ENCODE data around the gene HOXC6. TPM values are rescaled to one million over a fixed set of nuclear protein-coding genes. Genes with fewer than 3 reads are reported as not detected.
A peak's percentile ranks its signal among the peaks of the same experiment; 100 is the strongest.

HOXC6 gene
- total and polyA plus RNA-seq, 2 of the 13 experiments (the other 11 are each of a cell fraction or from before 2014, with no cell fraction given) = not detected

GRCh38 chr12:54000116-54001114 is 27.8 kb upstream of the HOXC6 start, which contains the start of gene HOXC9 (continued):
- TF ChIP-seq ZNF609 (CRISPR knock-in tag; IDR thresholded peaks at IDR 0.05; ENCODE audit: borderline replicate concordance) (no peak), ZNF33A (CRISPR knock-in tag; IDR thresholded peaks at IDR 0.05; ENCODE audit: borderline replicate concordance) (no peak), ELF3 (CRISPR knock-in tag; IDR thresholded peaks at IDR 0.05) (no peak), ZFP1 (CRISPR knock-in tag; IDR thresholded peaks at IDR 0.05) (no peak), AGO1 (IDR thresholded peaks at IDR 0.05; ENCODE audit: low read depth, low read length, poor library complexity, severe bottlenecking) (no peak), SOX13 (IDR thresholded peaks at IDR 0.05) (no peak), SOX13 (CRISPR knock-in tag; conservative IDR thresholded peaks at IDR 0.05 in 1 of 2, IDR thresholded peaks at IDR 0.05 in 1 of 2) (no peak), ZHX1 (CRISPR knock-in tag; IDR thresholded peaks at IDR 0.05; ENCODE audit: low read depth) (no peak), ZNF879 (CRISPR knock-in tag; IDR thresholded peaks at IDR 0.05) (no peak), PRMT3 (CRISPR knock-in tag; IDR thresholded peaks at IDR 0.05; ENCODE audit: borderline replicate concordance, low read depth) (no peak), ZNF567 (CRISPR knock-in tag; IDR thresholded peaks at IDR 0.05; ENCODE audit: borderline replicate concordance) (no peak), SMARCE1 (IDR thresholded peaks at IDR 0.05; ENCODE audit: borderline replicate concordance) (no peak), MXD4 (CRISPR knock-in tag; IDR thresholded peaks at IDR 0.05) (no peak), SRF (IDR thresholded peaks at IDR 0.05; ENCODE audit: low read depth, low read length) (no peak), POGK (CRISPR knock-in tag; conservative IDR thresholded peaks at IDR 0.05) (no peak; the same call in 1 of the 2 replicates), ZFP36 (IDR thresholded peaks at IDR 0.05; ENCODE audit: borderline replicate concordance, low read depth, low read length, partially characterized antibody) (no peak), SP140L (CRISPR knock-in tag; IDR thresholded peaks at IDR 0.05; ENCODE audit: borderline replicate concordance) (no peak), SPEN (CRISPR knock-in tag; IDR thresholded peaks at IDR 0.05; ENCODE audit: low read depth) (0 out of 2 replicates have a peak, but pooled peaks have one; percentile 25), ZEB1 (IDR thresholded peaks at IDR 0.05; ENCODE audit: insufficient replicate concordance, low read depth) (no peak)

All from HepG2 (cell line).